Fibroblast of skin of back (primary cell): ENCODE results near the gene FAM170B.
A peak's percentile ranks its signal among the peaks of the same experiment; 100 is the strongest.

Source experiments
- DNase-seq: peaks from one replicate; pipeline ENCODE4 v3.0.0-alpha.2; 2013

FAM170B gene

GRCh38 chr10:49099046-49099445 is 34.8 kb downstream of the FAM170B start:
- no peak for DNase-seq

DNA sequence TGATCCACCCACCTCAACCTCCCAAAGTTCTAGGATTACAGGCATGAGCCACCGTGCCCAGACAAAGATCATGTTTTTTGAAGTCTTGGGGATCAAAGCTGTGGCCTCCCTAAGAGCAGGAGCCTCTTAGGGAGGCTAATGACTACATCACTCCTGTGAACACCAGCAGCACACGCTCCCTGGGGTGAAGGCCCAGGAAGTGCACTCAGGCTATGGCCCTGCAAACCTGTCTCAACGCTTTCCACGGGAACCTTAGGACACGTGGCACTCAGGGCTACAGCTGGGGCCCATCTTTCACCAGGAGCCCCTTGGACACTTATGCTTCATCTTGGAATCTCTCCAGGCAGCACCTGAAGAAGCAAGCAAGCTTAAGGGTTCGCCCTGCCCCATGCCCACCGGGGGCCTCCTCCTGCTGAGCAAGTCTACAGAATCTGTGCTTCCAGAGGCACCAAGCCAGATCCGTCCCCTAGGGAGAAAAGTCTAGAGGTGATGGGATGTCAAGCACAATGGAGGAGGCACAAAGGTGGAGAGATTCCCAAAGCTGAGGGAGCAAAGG is 36.9 kb downstream of the FAM170B start:
- no peak for DNase-seq

DNA sequence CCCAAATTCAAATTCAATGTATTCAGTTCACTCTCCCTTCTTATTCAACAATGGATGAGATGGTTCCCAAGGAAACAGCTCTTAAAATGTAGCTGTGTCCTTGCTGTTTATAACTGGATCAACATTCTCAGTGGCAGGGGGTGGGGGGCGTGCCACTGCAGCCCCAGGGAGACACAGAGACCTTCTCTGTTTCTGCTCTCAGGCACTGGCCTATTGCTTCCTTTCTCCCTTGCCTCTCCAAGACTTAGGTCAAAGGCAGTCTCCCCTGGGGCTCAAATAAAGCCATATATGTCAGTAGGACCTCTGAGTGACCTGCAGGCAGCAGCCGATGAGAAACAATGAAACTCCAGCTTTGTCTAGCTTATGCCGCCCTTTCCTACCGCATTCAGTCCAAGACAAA is 39.2 kb downstream of the FAM170B start:
- DNase-seq: no peak

- no peak for DNase-seq
These were observed 39.9 kb downstream of the FAM170B start for GRCh38 chr10:49093922-49094321.

DNA sequence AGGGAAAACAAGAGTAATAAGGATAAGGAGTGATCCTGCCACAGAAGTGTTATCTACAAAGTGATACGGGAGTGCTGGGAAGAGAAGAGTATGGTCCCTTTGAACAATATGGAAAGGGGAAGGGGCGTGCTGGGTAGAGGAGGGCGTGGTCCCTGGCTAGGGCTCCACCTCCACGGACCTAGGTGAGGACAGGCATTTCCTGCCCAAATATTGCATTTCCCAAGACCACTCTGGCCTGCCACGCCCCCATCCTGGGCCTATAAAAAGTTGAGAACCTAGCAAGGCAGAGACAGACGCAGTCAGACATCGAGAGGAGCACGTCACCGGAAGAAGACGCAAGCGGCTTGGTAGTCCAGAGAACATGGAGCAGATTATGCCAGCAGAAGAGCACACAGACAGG is 41.3 kb downstream of the FAM170B start:
- no peak for DNase-seq

DNA sequence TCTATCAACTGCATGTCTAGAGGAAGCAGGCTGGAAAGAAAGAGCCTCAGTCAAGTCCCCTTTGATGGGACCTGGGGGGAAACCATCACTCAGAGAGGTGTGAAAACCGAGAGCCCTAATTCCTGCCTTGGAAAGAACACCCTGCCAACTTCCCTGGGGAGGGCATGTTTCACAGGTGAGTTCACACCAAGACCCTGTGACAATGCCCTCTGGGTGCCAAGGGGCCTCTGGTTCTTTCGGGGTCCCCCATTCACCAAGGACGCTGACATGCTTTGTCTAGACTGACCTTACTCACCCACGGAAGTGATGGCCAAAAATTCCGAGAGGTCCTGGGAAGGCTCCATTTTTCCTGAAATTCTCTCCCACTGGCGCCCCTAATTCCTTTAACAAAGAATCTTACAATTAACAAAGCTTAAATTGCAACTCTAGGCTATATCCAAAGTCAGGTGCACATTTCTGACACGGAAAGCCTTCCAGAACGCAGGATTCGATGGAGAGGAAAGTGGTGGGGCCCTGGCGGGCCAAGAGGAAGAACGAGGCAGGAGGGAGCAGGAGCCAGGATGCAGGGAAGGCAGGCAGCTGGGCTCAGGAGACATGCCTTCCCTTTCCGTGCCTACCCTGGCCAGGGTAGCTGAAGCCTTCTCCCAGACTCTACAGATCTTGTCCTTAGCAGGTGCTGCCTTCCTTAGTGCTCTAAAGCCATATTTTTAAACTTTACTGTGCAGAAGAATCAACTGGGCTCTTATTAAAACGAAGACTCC is 42.2 kb downstream of the FAM170B start:
- DNase-seq: no peak

DNA sequence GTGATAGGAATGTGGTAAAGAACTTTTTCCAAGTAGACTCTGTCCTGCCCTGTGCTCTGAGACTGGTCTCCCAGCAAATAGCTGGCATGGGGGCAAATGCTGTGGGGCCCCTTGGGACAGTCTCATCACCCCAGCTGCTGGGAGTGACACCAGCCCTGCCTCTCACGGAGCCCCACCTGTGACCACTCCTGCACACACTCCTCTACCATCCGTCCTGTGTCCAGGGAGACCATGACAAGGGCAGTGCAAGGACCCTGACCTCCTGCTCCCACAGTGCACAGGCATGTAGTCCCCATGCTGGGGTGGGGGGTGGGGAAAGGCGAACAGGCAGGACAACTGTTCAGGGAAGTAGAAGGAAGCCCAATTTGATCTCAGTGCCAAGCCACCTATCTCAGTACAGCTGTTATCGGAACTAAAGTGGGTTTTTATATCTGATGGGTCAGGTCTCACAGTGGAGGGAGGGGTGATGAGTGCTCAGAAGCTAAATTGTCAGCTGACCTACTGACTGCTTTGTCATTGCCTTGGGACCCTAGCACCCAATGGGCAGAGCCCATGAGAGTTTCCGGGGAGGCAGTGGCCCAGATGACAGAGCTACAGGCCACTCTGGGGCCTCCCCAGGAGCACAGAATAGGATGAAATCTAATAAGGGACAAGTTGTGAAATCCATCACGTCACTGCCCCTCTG is 43.0 kb downstream of the FAM170B start:
- no peak for DNase-seq

DNA sequence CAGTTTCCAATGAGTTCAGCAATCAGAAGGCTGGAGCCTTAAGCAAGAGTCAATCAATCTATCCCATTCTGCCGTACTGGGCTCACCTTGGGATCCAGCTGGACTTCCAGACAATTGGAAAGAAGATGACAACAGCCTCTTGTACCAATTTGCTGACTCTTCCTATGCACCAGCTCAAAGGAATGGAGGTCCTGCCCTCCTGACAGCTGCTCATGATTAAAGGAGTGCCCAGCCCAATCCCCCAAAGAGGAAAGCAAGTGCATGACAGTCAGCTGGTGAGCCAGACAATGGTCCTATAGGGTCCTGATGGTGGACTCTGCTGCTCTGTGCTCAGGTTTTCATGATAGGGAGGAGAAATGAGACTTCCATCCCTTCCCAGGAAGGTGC is 43.6 kb downstream of the FAM170B start:
- no peak for DNase-seq

- DNase-seq: no peak
These were observed 44.1 kb downstream of the FAM170B start for GRCh38 chr10:49089557-49090188.

- DNase-seq: no peak
These were observed 44.7 kb downstream of the FAM170B start for GRCh38 chr10:49089152-49089551.

GRCh38 chr10:49086889-49087288 is 46.9 kb downstream of the FAM170B start:
- DNase-seq: no peak

DNA sequence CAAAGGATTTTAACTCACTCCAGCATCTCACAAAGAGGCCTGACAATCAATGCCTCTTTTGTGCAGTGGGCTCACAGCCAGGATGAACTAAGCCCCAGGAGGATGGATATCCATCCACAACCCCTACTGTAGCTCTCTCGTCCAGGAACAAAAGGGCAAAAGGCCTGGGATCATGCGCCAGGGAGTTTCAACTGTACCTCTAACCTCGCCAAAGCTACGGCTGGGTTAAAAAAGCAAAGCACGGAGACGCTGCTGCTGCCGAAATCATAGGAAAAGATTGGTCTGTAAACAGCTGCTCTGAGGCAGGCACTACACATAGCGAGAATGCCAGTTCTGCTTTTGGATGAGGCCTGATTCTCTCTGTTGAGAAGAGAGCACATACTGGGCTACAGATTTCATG is 50.6 kb downstream of the FAM170B start:
- no peak for DNase-seq

GRCh38 chr10:49082766-49083165 is 51.1 kb downstream of the FAM170B start:
- DNase-seq: no peak

GRCh38 chr10:49081547-49082275 is 52.1 kb downstream of the FAM170B start:
- peak; percentile 59 for DNase-seq
